Hepatocyte (in vitro differentiated cells): ENCODE data around the gene FLT4.

Source experiments
- CTCF ChIP-seq: fragments of 200-600 bp; sonication (generic); IDR thresholded peaks from 2 replicates; pipeline ENCODE4 v1.5.1; 2016; ENCODE audit warnings: antibody characterized with exemption, mild to moderate bottlenecking; ENCODE audit not compliant: poor library complexity
- EZH2 ChIP-seq: fragments of 200-600 bp; sonication (generic); IDR thresholded peaks from 2 replicates; pipeline ENCODE4 v1.6.1; 2016; ENCODE audit warnings: antibody characterized with exemption, mild to moderate bottlenecking, borderline replicate concordance
- EZH2phosphoT487 ChIP-seq: fragments of 200-600 bp; sonication (generic); IDR thresholded peaks from one replicate; pipeline ENCODE4 v1.6.1; 2018; ENCODE audit warnings: antibody characterized with exemption, mild to moderate bottlenecking, low read depth, moderate library complexity; ENCODE audit not compliant: unreplicated experiment, severe bottlenecking

GRCh38 chr5:180632768-180633167 lies 16.6 kb downstream of the FLT4 start:
- TF ChIP-seq CTCF (no peak), EZH2phosphoT487 (no peak), EZH2 (no peak)
